ENCODE measurements around the gene LRIG1. TPM values are rescaled to one million over a fixed set of nuclear protein-coding genes. Genes with fewer than 3 reads are reported as not detected.

The LRIG1 gene
- total RNA-seq, 1 experiment from 2014 or later, result 5.3 TPM

- Histone ChIP-seq H3K9me3 (ENCODE audit: control insufficient read depth, insufficient read depth, low read depth, low read length) (no peaks in the 10 kb centered on the region), H3K27ac (ENCODE audit: low read length) (no peak overlapping the region), H3K36me3 (ENCODE audit: control insufficient read depth, insufficient read depth, low read length) (no peaks in the 10 kb centered on the region), H3K4me1 (ENCODE audit: control insufficient read depth, insufficient read depth, low read length) (no peaks in the 10 kb centered on the region), H3K4me3 (ENCODE audit: low read depth in 2 of 2, low read length in 2 of 2) (no peak overlapping the region), H3K27me3 (ENCODE audit: control insufficient read depth, insufficient read depth, low read length) (no peaks in the 10 kb centered on the region)
- BruUV-seq (replicated peaks), result no TSS peak
- TF ChIP-seq SIN3A (IDR thresholded peaks at IDR 0.05; ENCODE audit: borderline replicate concordance, insufficient read depth, low read depth, low read length) (no peak), POLR2AphosphoS5 (IDR thresholded peaks at IDR 0.05; ENCODE audit: low read depth, low read length) (no peak), TCF7L2 (IDR thresholded peaks at IDR 0.05; ENCODE audit: low read depth, low read length) (no peak), REST (IDR thresholded peaks at IDR 0.05; ENCODE audit: insufficient read depth in 1 of 2, low read depth in 2 of 2, low read length in 1 of 2) (no peak), CTCF (IDR thresholded peaks at IDR 0.05) (no peak)
- intact Hi-C loops (cut with micrococcal nuclease; ENCODE audit: unreplicated experiment), result no loop called here
- CTCF ChIA-PET, result no interaction called here
- in situ Hi-C loops (cut with HindIII; ENCODE audit: low pct_unique_long_range_greater_than_20kb, low sequenced_read_pairs), result no loop called here
- DNase-seq (ENCODE audit: low read depth, low spot score) (no peak), ATAC-seq (no peak)
- POLR2A ChIA-PET, result no interaction called here
Observed at GRCh38 chr3:66442254-66443117, 58.3 kb downstream of the LRIG1 start.

GRCh38 chr3:66441692-66442091 is 59.1 kb downstream of the LRIG1 start:
- POLR2A ChIA-PET, result no interaction called here
- no peaks in the 10 kb centered on the region for H3K4me1 ChIP-seq (ENCODE audit: control insufficient read depth, insufficient read depth, low read length)
- intact Hi-C loops (cut with micrococcal nuclease; ENCODE audit: unreplicated experiment) (no loop called here), in situ Hi-C loops (cut with HindIII; ENCODE audit: low pct_unique_long_range_greater_than_20kb, low sequenced_read_pairs) (no loop called here)
- DNase-seq (ENCODE audit: low read depth, low spot score), result no peak
- H3K36me3 ChIP-seq (ENCODE audit: control insufficient read depth, insufficient read depth, low read length), result no peaks in the 10 kb centered on the region
- no peak overlapping the region for H3K4me3 ChIP-seq (ENCODE audit: low read depth in 2 of 2, low read length in 2 of 2)
- no peaks in the 10 kb centered on the region for H3K9me3 ChIP-seq (ENCODE audit: control insufficient read depth, insufficient read depth, low read depth, low read length)
- TF ChIP-seq TCF7L2 (IDR thresholded peaks at IDR 0.05; ENCODE audit: low read depth, low read length) (no peak), POLR2AphosphoS5 (IDR thresholded peaks at IDR 0.05; ENCODE audit: low read depth, low read length) (no peak), CTCF (IDR thresholded peaks at IDR 0.05) (no peak), REST (IDR thresholded peaks at IDR 0.05; ENCODE audit: insufficient read depth in 1 of 2, low read depth in 2 of 2, low read length in 1 of 2) (no peak), SIN3A (IDR thresholded peaks at IDR 0.05; ENCODE audit: borderline replicate concordance, insufficient read depth, low read depth, low read length) (no peak)
- no peak overlapping the region for H3K27ac ChIP-seq (ENCODE audit: low read length)
- no TSS peak for BruUV-seq (replicated peaks)
- ATAC-seq, result no peak
- CTCF ChIA-PET, result no interaction called here
- no peaks in the 10 kb centered on the region for H3K27me3 ChIP-seq (ENCODE audit: control insufficient read depth, insufficient read depth, low read length)

All from Panc1 (cell line).